HG02852 (cell line): ENCODE data around the gene EBLN1.
A peak's percentile ranks its signal among the peaks of the same experiment; 100 is the strongest.

Experiments used
- ATAC-seq: cut with Tn5 transposase; IDR thresholded peaks from one replicate; pipeline ENCODE4 v1.9.1; 2021; ENCODE audit warnings: mild to moderate bottlenecking, moderate library complexity; ENCODE audit not compliant: unreplicated experiment

Gene EBLN1

DNA sequence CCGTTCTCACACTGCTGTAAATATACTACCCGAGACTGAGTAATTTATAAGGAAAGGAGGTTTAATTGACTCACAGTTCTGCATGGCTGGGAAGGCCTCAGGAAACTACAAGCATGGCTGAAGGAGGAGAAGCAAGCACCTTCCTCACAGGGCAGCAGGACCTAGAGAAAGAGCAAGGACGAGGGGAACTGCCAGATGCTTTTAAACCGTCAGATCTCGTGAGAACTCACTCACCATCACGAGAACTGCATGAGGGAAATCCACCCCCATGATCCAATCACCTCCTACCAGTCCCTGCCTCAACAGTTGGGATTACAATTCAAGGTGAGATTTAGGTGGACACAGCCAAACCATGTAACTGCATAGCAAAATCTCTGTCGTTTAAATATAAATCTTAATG lies at the start of gene EBLN1:
EBLN1 (minus strand) TSS at position 174 of the 400 bp plus-strand sequence. CDS start 8,032 bp downstream, outside the sequence.
- no peak for ATAC-seq

- ATAC-seq, result no peak
Measured at GRCh38 chr10:22265839-22266537, 48.2 kb upstream of the EBLN1 start.

- no peak for ATAC-seq
Measured at GRCh38 chr10:22263106-22263505, 45.3 kb upstream of the EBLN1 start.

- no peak for ATAC-seq
Measured at GRCh38 chr10:22259280-22259679, 41.5 kb upstream of the EBLN1 start.

GRCh38 chr10:22258471-22258870 lies 40.7 kb upstream of the EBLN1 start:
- no peak for ATAC-seq

- no peak for ATAC-seq
Measured at GRCh38 chr10:22253580-22253882, 35.7 kb upstream of the EBLN1 start.

GRCh38 chr10:22252801-22253579 lies 35.2 kb upstream of the EBLN1 start:
- ATAC-seq, result peak; percentile 20

DNA sequence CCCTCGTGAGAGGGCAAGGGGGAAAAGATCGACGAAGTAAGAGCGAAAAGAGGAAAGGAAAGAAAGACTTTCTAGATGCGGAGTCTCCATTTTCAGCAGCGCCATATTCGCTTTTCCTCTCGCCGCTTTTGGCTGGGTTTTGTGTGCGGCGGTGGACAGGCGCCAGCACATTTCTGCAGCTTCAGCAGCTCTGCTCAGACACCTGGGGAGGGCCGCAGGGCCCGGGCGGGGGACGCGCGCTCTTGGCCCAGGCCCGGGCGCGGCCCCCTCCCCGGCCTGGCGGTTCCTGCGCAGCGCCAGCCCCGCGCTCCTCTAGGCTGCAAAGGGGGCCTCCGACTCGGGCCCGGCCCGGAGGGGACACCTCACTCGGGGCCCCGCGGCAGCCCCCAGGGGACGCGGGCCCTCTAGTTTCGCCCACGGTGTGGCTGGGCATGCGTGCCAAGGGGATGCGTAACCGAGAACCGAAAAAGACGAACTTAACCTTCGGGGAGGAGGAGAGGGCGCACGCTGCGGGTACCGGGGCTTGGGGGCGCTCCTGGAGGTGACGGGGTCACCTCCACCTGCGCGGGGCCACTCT lies 34.5 kb upstream of the EBLN1 start:
- ATAC-seq, result peak; percentile 51

GRCh38 chr10:22251751-22252223 lies 34.0 kb upstream of the EBLN1 start:
- peak; percentile 59 for ATAC-seq

- no peak for ATAC-seq
Measured at GRCh38 chr10:22250897-22251660, 33.3 kb upstream of the EBLN1 start.

DNA sequence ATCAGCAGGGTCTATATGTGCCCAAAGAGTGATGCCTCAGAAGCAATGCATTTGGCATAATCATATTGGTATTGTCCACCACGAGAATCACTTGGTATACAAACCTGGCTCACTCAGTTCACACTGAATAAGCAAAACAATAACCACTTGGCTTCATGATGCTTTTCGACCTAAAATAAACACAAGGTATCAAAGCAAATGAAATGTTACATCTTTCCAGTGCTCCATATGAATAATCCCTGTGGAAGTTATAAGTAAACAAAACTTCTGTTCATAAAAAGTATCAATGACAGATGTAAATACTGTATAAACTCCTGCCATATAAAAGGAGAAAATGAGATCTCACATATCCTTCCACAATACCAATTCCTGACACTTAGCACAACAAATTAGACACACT lies 29.8 kb upstream of the EBLN1 start:
- no peak for ATAC-seq

DNA sequence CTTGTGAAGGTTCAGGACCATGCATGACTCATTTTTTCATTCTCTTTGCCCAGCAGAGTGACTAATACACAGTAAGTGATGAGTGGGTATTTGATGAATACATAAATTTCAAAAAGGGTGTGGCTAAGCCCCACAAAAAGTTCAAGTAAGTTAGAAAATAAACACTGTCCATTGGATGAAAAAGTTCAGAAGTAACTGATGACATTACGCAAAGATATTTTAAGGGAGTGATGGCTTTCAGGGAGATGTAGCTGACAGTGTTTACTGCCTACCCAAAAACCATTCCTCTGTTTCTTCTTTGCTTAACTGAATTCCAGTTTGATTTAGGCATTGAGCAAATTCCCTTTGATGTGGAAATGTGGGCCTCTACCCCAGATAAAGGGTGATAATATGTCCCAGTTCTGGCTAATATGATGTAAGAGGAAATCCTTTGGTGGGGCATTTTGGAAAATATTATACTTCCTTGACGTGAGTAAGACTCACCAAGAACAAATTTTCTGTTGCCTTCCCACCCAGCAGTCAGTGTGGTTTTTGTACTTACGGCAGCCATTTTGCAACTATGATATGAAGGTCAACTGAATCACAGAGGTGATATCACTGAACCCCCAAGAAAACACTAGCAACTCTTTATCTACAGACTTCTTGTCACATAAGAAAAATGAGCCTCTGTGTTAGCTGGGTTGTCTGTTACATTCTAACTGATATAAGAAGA lies 29.0 kb upstream of the EBLN1 start:
- ATAC-seq, result no peak

DNA sequence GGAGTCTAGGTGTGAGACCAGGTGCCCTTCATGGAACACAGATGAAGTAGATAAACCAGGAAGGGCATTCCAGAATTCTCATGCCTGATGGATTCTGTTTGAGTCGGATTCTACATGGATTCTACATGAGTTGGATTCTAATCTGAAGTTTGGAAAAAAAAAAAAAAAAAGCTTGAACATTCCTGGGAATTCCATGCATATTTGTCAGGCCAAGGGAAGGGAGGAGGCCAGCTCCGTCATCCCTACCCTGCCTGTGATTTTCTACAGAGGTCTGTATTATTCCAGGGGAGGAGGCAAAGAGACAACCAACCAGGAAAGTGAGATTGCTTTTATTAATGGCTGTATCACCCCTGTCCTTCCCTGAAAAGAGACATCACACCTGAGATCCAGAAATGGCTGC lies 27.8 kb upstream of the EBLN1 start:
- no peak for ATAC-seq

- ATAC-seq, result no peak
Measured at GRCh38 chr10:22244855-22245254, 27.0 kb upstream of the EBLN1 start.

DNA sequence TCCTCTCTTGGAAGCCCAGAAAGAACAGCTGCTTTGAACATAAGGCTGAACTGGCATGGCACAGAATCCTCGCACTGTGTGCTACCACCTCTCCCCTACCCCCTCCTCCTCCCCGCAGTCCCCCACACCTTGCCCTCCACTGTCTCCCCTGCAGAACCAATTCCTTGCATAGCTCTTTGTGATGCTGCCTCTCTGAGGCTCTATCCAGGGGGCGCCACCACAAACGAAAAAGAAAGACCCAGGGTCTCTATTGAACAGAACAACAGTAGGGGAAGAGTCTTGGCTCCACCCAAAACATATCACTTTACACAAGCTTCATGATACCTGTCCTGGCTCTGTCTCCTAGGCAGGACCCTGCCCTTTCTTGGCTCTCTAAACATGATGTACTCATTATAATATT lies 26.2 kb upstream of the EBLN1 start:
- ATAC-seq, result no peak

DNA sequence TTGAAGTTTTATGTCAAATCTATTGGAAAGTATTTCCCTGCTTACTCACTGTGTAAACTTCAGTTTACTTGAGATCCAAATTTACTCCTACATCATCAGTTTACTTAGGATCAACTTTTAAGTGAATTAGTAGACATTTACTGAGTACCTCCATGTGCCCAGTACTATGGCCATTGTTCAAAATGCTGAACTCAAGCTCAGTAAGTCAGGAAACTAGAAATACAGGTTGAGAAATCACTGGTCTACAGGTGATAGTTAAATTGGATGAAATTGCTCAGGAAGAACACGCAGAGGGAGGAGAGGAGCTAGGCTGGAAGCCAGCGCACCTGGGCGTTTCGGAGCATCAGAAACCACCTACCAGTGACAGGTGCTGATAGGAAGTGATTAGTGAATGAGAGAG lies 25.5 kb upstream of the EBLN1 start:
- ATAC-seq, result no peak

DNA sequence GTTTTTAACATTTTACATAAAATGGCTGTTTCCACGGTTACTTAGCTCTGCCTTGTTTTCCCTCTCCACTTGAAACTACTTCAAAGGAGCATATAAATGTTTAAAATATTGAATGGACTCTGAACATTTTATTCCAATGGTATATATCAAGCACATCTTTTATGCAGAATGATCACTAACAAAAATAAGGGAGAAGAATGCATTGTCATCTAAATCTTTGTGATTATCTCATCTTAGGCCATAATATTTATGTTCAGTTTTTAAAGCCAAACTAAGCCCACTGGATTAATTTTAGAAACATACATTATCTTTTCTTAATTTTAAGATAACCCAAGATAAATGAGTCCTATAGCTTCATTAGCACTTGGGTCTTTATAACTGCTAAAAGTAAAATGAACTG lies 13.4 kb upstream of the EBLN1 start:
- no peak for ATAC-seq

DNA sequence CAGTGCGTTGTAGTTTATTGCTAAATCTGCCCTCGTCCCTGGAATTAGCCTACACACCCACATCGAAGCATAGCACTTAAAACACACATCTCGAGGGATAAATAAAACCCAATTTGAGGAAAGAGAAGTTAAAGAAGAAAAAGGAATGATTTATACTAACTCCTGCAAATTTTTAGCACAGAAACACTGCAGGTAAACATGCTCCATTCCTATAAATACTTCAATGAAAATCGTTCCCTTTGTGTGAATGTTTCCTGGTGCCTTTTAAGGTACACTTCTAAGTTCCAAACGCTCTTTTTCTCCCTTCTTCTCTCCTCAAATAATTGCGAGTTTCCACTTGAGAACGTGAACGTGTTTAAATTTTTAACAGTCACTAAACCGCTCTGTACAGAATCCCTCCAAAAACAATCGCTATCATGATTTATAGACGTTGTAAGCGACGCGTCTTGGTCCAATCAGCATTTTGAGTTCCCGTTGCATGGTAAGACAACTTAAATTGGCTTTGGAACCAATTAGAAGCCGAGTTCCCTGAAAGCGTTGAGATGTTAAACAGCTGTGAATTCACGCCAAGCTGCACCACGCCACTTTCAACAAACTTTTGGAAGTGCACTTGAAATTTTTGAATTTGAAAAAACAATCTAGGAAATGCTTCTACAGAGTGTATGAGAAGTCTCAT lies 12.5 kb upstream of the EBLN1 start:
- ATAC-seq, result no peak

- no peak for ATAC-seq
Measured at GRCh38 chr10:22229802-22230157, 12.0 kb upstream of the EBLN1 start.
